NCI-H146 treated with DMSO at 0.1 percent for 48 hours (cell line): ENCODE data around the gene SLC2A11.
"Not testable (repeated sequence)": the region's sequence is repeated elsewhere in the genome, so short reads cannot be mapped to it uniquely, and the experiment has no call there.

ENCODE experiments used
- DNase-seq: peaks from one replicate; lab custom pipeline; 2025; ENCODE audit not compliant: unreplicated experiment; lab: John Stamatoyannopoulos, UW

The SLC2A11 gene

DNA sequence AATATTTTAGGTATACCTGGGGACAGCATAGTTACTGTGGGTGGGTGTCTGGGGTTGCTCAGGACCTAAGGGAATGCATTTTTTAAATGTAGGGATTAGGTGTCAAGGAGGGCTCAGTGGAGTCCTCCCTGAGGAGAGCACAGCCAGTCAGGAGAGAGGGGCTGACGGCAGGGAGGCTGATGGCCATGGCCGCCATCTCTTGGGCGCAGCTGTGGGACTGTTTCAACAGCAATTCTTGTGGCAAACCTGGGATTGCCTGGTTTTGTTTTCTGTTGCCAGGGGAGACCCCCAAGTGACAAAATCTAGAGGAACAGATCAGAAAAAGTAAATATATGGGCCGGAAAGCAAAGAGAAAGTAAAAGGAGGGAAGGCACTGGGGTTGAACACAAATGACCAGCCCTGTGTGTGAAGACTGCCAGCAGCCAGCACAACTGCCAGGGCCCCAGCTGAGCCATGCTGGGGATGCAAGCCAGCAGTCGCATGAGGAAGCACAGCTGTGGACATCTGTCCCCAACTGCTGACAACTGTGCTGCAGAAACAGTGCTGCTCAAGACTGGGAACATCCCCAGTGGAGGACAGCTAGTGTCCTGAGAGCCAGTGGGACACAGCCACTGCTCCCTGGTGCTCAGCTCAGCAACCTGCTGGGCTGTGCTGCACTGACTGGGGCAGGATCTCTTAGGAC is 47.0 kb downstream of the SLC2A11 start:
- no peak for DNase-seq

DNA sequence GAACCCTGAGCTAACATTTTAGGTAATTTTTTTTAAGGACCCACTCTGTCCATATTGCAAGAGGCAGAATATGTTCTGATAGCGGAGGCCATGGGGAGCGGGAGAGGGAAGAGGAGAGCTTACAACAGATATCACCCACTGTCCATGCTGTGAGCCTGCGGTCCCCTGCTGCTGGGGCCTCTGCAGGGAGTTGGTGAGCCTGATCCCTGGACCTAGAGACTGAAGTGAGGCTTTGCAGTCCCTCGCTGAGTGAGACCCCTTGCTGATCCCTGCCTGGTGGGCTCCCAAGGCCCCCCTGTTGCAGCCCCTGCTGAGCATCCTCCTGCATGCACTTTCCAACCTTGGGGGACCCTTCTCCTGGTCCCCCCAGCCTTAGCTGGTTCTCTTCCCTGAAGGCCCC is 49.0 kb downstream of the SLC2A11 start:
- DNase-seq, result no peak

DNA sequence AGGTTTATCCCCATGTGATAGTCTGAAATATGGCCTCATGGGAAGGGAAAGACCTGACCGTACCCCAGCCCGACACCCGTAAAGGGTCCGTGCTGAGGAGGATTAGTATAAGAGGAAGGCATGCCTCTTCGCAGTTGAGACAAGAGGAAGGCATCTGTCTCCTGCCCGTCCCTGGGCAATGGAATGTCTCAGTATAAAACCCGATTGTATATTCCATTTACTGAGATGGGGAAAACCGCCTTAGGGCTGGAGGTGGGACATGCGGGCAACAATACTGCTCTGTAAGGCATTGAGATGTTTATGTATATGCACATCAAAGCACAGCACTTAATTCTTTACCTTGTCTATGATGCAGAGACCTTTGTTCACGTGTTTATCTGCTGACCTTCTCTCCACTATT is 49.7 kb downstream of the SLC2A11 start:
- DNase-seq, result not testable (repeated sequence)

DNA sequence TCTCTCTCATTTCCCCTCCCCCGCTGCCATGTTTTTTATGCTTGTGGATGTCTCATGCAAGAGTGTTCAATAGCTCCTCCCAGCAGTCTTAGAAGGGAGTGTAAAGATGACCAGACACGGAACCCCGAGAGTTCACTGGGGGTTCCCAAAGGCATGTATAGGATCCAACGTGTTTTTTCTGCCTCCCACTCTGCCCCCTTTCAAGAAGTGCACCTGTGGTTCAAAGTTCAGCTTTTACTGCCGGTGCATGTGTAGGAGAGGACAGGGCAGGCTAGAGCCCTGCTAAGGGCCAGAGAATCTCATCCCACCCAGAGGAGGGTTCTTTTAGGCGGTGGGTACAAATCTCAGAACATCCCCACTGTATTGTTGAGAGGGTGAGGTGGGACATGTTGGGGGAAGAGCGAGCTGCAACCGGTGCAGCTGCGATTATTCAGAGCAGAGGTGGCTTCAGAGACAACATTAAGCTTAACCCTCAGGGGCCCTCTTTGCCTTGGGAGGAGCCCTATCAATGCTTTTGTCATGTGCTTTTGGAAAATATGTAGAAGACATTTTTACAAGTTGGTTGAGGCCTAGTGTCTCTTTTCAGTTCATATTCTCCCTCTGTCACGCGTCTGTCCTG is 51.0 kb downstream of the SLC2A11 start:
- DNase-seq, result no peak

DNA sequence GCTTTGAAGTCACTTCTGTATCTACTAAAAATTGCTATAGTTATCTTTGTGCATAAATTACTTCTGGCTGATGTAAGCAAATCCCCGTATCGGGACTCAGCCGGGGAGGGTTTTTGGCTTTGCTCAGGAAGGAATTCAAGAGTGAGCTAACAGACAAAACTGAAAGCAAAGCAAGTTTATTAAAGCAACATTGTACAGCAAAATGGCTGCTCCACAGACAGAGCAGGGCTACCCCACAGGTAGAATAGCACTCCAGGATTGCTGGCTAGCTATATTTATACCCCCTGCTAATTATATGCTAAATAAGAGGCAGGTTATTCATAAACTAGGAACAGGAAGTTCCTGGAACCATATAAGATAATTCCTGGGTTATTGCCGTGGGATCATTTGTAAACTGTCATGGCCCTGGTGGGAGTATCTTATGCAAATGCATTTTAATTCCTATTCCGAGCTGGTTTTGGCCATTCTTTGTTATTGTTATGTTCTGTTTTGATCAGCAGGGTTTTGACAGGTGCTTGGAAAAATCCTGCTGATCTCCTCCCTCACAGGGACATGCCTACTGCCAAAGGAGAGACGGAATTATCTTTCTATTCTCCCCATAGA is 51.7 kb downstream of the SLC2A11 start:
- no peak for DNase-seq

DNA sequence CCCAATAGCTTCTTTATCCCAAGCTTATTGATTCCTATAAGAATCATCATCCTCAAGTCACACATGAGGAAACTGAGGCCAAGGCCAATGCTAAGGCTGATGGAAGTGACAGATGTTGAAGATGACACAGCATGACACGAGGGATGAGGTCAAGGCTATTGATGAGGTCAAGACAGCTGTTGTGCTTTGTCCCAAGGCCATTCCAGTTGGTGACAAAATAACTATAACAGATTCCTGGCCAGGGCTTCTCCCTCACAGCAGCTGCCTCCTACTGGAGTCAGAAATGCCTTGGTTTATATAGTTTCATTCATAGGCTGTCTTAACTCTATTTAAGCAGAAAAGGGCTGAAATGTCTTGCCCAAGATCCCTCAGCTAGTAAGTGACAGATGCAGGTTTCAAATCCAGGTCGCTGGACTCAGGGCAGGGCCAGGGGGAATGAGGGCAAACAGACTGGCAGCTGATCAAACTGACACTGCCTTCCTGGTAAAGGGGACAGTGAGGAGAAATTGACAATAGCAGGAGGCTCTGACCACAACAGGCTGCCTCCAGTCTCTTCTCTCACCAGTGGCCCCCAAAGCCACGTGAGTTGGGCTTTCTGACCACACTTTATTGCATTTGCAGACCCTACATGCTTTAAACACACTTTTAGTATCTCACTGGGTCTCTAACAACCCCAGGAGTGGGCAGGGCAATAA is 53.0 kb downstream of the SLC2A11 start:
- DNase-seq, result peak; percentile 5

DNA sequence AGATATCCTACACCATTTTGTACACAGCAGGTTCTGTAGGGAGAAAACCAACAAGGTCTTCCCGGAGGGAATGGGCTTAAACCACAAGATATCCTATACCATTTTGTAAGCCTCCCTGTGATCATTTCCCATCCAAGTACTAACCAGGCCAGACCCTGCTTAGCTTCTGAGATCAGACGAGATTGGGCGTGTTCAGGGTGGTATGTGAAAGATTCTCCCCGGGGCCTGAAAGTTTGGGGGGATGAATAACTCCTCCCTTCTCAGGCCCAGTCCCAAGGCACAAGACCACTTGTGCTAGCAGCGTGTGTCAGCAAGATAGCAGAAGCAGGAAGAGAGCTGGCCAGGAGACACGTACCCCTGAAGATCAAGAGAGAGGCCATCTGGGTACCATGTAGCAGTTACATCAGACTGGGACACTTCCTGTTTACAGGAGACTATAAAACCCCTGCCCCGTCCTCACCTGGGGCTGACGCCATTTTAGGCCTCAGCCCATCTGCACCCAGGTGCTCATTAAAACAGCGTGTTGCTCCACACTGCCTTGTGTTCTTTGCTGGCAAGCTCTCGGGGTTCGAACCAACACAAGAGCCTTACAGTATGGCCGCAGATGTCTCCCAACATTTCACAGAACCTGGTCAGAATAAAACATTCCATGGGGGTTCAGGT is 53.8 kb downstream of the SLC2A11 start:
- no peak for DNase-seq

DNA sequence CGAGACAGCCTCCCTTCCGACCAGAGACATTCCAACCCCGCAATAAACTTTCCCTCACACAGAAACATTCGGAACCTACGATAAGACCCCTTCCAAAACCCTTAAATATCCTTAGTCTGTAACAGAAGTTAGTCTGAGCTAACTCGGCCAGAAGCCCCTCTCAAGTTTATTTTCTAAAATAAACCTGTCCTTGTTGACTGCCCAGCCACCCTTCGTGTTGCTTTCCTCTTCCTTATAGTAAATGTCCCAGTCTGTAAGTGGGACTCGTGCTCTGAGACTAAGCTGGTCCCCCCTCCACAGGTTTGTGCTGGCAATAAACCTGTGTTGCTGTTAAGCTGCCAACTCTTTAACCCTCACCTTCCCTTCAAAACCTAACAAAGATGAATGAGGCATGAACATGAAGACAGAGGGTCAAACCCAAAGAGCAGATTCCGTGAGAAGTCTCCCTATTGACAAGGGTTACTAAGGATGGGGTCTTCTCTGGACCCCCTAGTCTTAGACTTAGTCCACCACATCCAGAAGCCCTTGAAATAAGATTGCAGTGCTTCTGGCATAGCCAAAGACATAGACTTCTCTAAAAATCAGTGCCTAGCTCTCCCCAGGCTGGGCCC is 54.7 kb downstream of the SLC2A11 start:
- no peak for DNase-seq

DNA sequence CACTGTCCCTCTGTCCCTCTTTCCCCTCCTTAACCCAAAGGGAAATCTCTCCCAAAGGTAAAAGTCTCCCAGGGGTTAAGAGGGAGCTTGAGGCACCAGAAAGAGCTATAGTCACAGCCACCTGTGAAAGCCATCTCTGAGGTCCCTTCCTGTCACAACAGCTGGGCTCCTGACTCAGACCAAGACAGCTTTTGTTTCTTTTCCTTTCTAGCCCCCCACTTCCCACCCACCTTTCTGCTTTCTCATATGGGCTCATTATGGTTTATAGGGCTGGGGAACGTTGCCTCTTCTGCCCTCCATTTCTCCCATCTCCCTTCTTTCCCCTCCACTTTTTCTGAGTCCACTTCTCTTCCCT is 55.6 kb downstream of the SLC2A11 start:
- peak; percentile 34 for DNase-seq

DNA sequence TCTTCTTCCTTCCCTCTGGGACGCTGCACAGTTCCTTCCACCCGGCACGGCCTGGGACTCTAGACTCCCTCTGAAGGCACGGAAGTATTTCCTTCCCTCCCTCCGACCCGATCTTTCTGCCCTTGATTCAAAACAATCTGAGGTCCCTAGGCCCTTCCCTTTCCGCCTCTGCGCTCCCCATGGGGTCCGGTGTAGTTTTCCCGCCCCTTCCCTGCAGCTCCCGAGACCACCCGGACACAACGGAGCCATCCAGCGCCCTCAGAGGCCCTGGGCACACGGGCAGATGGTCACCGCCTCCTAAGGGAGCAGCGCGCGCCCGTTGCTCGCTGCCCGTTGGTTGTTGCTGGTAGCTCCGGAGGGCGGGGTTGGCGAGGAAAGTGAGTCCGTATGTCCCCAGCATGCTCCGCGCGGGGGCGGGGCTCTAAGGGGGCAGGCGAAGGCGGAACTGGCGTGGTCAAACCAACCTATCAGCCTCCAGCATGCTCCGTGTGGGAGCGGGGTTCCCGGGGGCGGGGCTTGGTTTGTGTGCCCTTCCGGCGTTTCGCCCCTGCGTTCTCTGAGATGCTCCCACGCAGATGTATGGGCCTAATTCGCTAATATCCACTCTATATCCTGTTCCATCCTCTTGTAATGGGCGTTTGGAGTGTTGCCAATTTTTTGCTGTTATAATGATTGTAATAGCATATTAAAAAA is 56.1 kb downstream of the SLC2A11 start:
- peak; percentile 91 for DNase-seq

DNA sequence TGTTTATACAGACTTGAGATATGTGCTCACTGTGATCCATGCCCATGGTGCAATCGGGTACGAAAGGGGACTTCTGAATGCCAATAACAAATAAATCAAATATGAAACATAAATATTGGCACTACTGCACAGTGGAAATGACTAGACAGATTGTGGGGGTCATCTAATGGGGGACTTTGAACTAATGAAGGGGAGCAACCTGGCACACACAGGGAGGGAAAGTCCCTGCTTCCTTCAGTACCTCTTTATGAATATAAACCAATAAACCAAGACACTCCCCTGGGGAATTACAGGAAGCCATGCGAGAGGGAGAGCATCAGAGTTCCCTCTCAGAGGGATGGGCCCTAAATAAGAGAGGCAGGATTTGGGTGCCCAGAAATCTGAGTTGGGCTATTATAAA is 57.6 kb downstream of the SLC2A11 start:
- no peak for DNase-seq

DNA sequence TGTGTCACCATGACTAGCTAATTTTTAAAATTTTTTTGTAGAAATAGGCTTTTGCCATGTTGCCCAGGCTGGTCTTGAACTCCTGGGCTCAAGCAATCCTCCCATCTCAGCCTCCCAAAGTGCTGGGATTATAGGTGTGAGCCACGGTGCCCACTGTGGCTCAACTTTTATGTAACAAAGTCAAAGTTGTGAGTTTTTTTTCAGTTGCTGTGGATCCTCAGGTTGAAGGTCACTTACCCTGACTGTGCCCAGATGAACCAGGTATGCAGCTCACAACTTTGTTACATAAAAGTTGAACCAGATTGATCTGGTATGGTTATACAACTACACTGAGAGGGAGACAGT is 62.6 kb downstream of the SLC2A11 start:
- DNase-seq, result not testable (repeated sequence)

DNA sequence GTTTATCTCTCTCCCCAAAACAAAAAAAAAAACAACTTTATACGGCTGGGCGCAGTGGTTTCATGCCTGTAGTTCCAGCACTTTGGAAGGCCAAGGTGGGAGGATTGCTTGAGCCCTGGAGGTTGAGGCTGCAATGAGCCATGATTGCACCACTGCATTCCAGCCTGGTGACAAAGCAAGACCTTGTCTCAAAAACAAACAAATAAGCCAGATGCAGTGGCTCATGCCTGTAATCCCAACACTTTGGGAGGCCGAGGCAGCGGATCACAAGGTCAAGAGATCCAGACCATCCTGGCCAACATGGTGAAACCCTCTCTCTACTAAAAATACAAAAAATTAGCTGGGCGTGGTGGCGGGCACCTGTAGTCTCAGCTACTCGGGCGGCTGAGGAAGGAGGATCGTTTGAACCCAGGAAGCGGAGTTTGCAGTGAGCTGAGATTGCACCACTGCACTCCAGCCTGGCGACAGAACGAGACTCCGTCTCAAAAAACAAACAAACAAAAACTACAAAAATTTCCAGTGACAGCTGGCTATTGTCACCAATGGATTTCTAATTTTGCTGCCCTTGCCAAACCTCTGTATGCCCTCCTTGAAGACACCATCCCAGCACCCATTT is 64.0 kb downstream of the SLC2A11 start:
- DNase-seq, result not testable (repeated sequence)

DNA sequence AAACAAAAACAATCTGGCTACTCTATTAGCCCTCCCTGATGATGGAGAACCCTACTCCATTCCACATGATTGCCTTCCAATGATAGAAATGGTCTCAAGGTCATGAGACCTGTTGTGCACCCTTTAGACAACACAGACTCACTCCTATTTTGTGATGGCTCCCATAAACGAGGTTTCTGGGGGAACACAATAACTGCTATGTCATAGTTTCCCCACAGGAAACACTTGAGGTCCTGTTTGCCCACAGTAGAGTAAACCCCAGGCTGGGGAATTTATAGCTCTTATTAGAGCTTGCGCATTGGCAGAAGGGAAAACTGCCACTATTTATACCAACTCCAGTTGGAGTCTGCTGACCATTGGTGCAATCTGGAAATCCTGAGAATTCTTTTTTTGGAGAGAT is 65.2 kb downstream of the SLC2A11 start:
- no peak for DNase-seq

DNA sequence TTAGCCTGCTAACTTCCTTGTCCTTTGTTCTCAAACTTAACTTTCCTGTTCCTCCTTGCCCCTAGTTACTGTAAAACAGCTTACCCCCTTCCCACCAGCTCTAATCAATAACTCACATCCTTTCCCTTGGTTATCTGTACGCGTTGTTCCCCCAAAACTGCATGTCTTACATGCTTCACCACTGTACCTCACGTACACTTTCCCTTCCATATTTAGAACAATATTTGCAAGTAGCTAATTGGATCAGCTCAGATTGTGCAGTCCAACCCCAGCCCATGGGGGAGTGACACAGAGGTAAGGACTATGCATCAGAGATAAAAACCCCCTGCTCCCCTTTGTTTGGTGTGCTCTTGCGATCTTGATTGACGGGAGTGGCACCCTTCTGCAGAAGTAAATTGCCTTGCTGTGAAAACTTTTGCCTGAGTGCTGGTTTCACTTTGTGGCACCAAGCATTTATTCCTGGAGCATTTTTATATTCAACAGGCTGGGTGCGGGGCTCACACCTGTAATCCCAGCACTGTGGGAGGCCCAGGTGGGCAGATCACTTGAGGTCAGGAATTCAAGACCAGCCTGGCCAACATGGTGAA is 67.4 kb downstream of the SLC2A11 start:
- DNase-seq, result no peak

DNA sequence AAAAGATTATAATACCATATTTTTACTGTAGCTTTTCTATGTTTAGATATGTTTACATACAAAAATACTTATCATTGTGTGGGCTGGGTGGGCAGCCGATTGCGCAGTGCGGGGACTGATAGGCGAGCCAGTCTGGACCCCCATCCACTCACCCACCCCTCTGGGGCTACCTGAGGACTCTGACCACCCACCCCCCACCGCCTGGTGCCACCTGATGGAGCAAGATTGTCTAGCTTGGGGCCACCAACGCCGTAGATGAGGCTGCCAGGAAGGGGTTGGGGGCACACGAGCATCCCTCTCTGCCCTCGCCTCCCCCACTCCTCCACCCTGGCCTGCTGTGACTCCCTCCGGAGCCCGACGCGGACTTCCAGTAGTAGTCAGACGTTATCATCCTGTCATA is 68.9 kb downstream of the SLC2A11 start:
- no peak for DNase-seq
